ENCODE results near the gene UBE2S. TPM values are rescaled to one million over a fixed set of nuclear protein-coding genes. Genes with fewer than 3 reads are reported as not detected.

UBE2S gene
- total and polyA plus RNA-seq, 2 of the 8 experiments (the other 6 are each of a cell fraction or from before 2014, with no cell fraction given) = 398 to 530 TPM

DNA sequence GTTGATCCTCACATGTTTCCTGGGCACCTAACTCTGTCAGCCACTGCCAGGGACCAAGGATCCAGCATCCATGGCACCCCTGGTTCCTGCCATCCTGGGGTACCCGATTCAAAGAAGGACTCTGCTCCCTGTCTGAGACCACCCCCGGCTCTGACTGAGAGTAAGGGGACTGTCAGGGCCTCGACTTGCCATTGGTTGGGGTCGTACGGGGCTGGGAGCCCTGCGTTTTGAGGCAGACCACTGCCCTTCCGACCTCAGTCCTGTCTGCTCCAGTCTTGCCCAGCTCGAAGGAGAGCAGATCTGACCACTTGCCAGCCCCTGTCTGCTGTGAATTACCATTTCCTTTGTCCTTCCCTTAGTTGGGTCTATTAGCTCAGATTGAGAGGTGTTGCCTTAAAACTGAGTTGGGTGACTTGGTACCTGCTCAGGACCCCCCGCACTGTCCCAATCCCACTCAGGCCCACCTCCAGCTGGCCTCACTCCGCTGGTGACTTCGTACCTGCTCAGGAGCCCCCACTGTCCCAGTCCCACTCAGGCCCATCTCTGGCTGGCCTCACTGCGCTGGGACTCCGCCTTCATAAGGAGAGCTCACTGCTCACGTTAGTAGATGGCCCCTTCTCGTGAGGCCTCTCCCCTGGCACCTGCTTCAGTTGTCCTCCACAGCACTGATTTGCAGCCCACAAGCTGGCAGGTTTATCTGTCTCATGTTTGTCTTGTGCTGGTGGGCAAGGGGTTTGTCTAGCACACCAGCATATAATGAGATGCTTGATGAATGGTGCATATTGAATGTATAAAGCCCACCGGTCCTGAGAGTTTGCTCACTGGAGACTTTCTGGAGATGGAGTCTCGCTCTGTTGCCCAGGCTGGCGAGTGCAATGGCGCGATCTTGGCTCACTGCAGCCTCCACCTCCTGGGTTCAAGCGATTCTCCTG, 17.9 kb downstream of the UBE2S start:
- Histone ChIP-seq H2BK120ac (replicated peaks; ENCODE audit: low read depth, low read length) (no peak overlapping the region), H4K5ac (ENCODE audit: insufficient read length, low read depth, low read length) (no peak overlapping the region), H3K18ac (ENCODE audit: extremely low read depth, low read length) (no peak overlapping the region), H2BK5ac (ENCODE audit: low read depth, low read length) (peak overlapping the region; percentile 64; the same call in 1 of the 2 replicates), H3K79me1 (ENCODE audit: low read depth, low read length) (peaks cover 28% of the 10 kb centered on the region), H4K91ac (replicated peaks; ENCODE audit: insufficient read length, low read length) (no peak overlapping the region), H4K8ac (ENCODE audit: extremely low read depth, insufficient read depth, low read length) (peak overlapping the region; percentile 7; the same call in 1 of the 2 replicates), H2AK5ac (ENCODE audit: low read depth, low read length) (no peak overlapping the region), H3K36me3 (ENCODE audit: control insufficient read depth in 2 of 4, insufficient read depth in 4 of 4, low read length in 3 of 4) (peaks cover 23 to 35% (median 26%) of the 10 kb centered on the region in 4 experiments), H3K79me2 (ENCODE audit: control insufficient read depth in 1 of 2, insufficient read depth in 2 of 2, low read length in 2 of 2) (peaks cover 17 to 27% of the 10 kb centered on the region in 2 experiments; a peak in 3 of 4 replicates), H4K20me1 (replicated peaks in 1 of 2; ENCODE audit: control insufficient read depth in 1 of 2, insufficient read depth in 2 of 2, low read length in 2 of 2) (peaks cover 25 to 45% of the 10 kb centered on the region in 2 experiments), H3K23ac (ENCODE audit: insufficient read length) (no peak overlapping the region), H2BK15ac (ENCODE audit: low read length) (no peak overlapping the region), H3K9ac (replicated peaks in 1 of 4; ENCODE audit: extremely low read depth in 1 of 4, low read depth in 3 of 4, low read length in 3 of 4) (peak overlapping the region in 1 of 4 experiments; percentile 11; a peak in 3 of 7 replicates), H3K4ac (replicated peaks; ENCODE audit: insufficient read length, low read depth, low read length) (no peak overlapping the region), H3K9me3 (ENCODE audit: insufficient read depth in 2 of 2, low read depth in 1 of 2, low read length in 1 of 2) (no peaks in the 10 kb centered on the region), H2AFZ (ENCODE audit: low read length) (no peak overlapping the region), H3K23me2 (ENCODE audit: low read depth, low read length) (peaks cover 13% of the 10 kb centered on the region), H2BK20ac (ENCODE audit: low read length) (no peak overlapping the region), H3K14ac (ENCODE audit: insufficient read length) (no peak overlapping the region), H3K4me3 (ENCODE audit: extremely low read depth in 1 of 4, insufficient read depth in 2 of 4, low read depth in 3 of 4, low read length in 4 of 4) (no peak overlapping the region), H3K27ac (ENCODE audit: low read depth, low read length) (no peak overlapping the region), H2BK12ac (ENCODE audit: low read depth, low read length) (no peak overlapping the region), H3K27me3 (replicated peaks in 1 of 4; ENCODE audit: control insufficient read depth in 3 of 4, extremely low read depth in 1 of 4, insufficient read depth in 3 of 4, low read length in 3 of 4) (no peaks in the 10 kb centered on the region), H3K4me2 (ENCODE audit: insufficient read depth in 1 of 2, low read depth in 2 of 2, low read length in 2 of 2) (peak overlapping the region in 1 of 2 experiments; percentile 95; a peak in 3 of 4 replicates), H3K56ac (replicated peaks; ENCODE audit: insufficient read length, low read depth, low read length) (no peak overlapping the region), H3K4me1 (replicated peaks in 1 of 4; ENCODE audit: control insufficient read depth in 3 of 4, insufficient read depth in 4 of 4, low read length in 3 of 4) (peaks cover 0 to 50% (median 40%) of the 10 kb centered on the region in 4 experiments; a peak in 6 of 7 replicates)
- 84% methylated on average over 21 of the region's 21 CpGs; no CpG with 5 or more reads in 1 of the 2 experiments for WGBS, 2 experiments (ENCODE audit: extremely low coverage in 1 of 2, insufficient coverage in 1 of 2, insufficient read length in 1 of 2, insufficient replicate concordance in 2 of 2, low coverage in 1 of 2, low lambda C conversion rate in 2 of 2, missing lambda C conversion rate in 1 of 2)
- FAIRE-seq (no peak), DNase-seq (ENCODE audit: low read depth in 1 of 2, low spot score in 2 of 2) (no peak)
- CTCF ChIA-PET (ENCODE audit: partially characterized antibody) = interaction anchor here (0.7 to 6.1 kb wide), 7 partner anchors 13 to 247 kb away, joined by 3 to 39 read pairs (median 4); no protein-coding TSS in a partner anchor
- POLR2A ChIA-PET (ENCODE audit: partially characterized antibody) = interaction anchor here (0.6 to 26.7 kb wide), 24 partner anchors 9 to 200 kb away, joined by 3 to 874 read pairs (median 5); partner anchors contain the start of genes GARIN5B, HSPBP1, IL11 and TMEM190
- no peak for TF ChIP-seq CBX5 (IDR thresholded peaks at IDR 0.05; ENCODE audit: low read depth, low read length)
- no peak for TF ChIP-seq RBBP5 (IDR thresholded peaks at IDR 0.05; ENCODE audit: borderline replicate concordance, low read depth, low read length)

Measured in H1 (cell line).